Measurements from ENCODE around the gene PNMT. TPM values are rescaled to one million over a fixed set of nuclear protein-coding genes. Genes with fewer than 3 reads are reported as not detected.

Gene PNMT
- total and polyA plus RNA-seq, 2 of the 8 experiments (the other 6 are each of a cell fraction or from before 2014, with no cell fraction given), result 5.6 to 10.9 TPM

- no peak for TF ChIP-seq CHD7 (IDR thresholded peaks at IDR 0.05; ENCODE audit: insufficient replicate concordance, low read length)
Observed at GRCh38 chr17:39631403-39631802, 36.9 kb upstream of the PNMT start (continued).
